ENCODE data around the gene RPGRIP1. TPM values are rescaled to one million over a fixed set of nuclear protein-coding genes. Genes with fewer than 3 reads are reported as not detected.
"Not testable (repeated sequence)": the region's sequence is repeated elsewhere in the genome, so short reads cannot be mapped to it uniquely, and the experiment has no call there.

Gene RPGRIP1
- total RNA-seq, 4 donors from 2014 or later, result 0.22 to 0.90 (median 0.78) TPM; not detected in 1

DNA sequence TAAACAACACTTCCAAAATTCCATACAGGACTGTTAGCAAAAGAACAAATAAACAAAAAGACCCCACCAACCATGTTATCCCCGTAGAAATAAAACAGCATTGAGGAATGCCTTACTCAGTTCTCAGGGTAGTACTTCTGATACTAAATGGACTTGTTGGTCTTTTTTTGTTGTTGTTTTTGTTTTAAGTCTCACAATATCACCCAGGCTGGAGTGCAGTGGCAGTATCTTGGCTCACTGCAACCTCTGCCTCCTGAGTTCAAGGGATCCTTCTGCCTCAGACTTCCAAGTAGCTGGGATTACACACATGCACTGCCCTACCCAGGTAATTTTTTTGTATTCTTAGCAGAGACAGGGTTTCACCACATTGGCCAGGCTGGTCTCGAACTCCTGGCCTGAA, 27.7 kb upstream of the RPGRIP1 start:
- Histone ChIP-seq H3K36me3 (peaks cover 0 to 74% (median 0%) of the 10 kb centered on the region in 3 donors), H3K27me3 (no peaks in the 10 kb centered on the region), H3K4me1 (peaks cover 0 to 46% (median 17%) of the 10 kb centered on the region in 4 donors), H3K27ac (no peak overlapping the region), H3K4me3 (no peak overlapping the region), H3K9me3 (no peaks in the 10 kb centered on the region)
- DNase-seq (ENCODE audit: low spot score in 2 of 2), result no peak
- WGBS, 2 donors, result 84 to 89% methylated on average over 2 of the region's 2 CpGs
- no peak for TF ChIP-seq POLR2A (IDR thresholded peaks at IDR 0.05)
- no peak for TF ChIP-seq EP300 (IDR thresholded peaks at IDR 0.05)
- TF ChIP-seq, protein P1, sequence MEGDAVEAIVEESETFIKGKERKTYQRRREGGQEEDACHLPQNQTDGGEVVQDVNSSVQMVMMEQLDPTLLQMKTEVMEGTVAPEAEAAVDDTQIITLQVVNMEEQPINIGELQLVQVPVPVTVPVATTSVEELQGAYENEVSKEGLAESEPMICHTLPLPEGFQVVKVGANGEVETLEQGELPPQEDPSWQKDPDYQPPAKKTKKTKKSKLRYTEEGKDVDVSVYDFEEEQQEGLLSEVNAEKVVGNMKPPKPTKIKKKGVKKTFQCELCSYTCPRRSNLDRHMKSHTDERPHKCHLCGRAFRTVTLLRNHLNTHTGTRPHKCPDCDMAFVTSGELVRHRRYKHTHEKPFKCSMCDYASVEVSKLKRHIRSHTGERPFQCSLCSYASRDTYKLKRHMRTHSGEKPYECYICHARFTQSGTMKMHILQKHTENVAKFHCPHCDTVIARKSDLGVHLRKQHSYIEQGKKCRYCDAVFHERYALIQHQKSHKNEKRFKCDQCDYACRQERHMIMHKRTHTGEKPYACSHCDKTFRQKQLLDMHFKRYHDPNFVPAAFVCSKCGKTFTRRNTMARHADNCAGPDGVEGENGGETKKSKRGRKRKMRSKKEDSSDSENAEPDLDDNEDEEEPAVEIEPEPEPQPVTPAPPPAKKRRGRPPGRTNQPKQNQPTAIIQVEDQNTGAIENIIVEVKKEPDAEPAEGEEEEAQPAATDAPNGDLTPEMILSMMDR (IDR thresholded peaks at IDR 0.05), result no peak

DNA sequence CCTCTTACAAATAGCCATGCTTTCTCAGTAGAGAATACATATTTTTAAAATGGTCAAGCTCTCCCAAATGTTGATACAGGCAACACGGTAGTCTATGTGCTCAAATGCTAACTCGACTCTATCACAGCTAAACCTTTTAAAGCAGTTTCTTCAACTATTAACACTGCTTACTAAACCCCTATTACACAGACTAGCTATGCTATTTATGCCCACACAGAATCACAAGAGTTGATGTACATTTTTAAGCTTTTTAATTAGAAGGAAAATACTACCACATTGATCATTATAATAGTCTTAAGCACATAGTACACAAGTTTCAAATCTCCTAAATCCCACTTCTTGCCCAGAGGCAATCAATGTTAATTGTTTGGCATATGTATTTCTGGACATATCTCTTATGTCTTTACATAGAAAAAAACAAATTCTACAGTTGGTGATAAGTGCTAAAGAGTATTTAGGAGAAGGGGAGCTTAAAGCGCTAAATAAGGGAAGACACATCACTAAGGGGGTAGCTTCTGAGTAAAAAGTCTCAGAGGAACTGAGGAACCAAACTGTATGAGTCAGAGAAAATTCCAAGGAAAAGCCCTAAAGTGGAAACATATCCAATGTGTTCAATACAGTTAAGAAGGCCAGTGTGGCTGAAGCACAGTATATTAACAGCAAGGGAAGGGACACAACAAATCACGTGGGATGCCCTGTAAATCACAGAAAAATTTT, 24.3 kb upstream of the RPGRIP1 start:
- Histone ChIP-seq H3K4me3 (no peak overlapping the region), H3K4me1 (peaks cover 0 to 74% (median 35%) of the 10 kb centered on the region in 4 donors), H3K9me3 (no peaks in the 10 kb centered on the region), H3K27me3 (no peaks in the 10 kb centered on the region), H3K36me3 (peaks cover 0 to 66% (median 0%) of the 10 kb centered on the region in 3 donors), H3K27ac (peak overlapping the region in 1 of 4 donors; percentile 13)
- 55 to 60% methylated on average over 4 of the region's 4 CpGs for WGBS, 2 donors
- no peak for DNase-seq (ENCODE audit: low spot score in 2 of 2)
- no peak for TF ChIP-seq EP300 (IDR thresholded peaks at IDR 0.05)
- TF ChIP-seq, protein P1 (IDR thresholded peaks at IDR 0.05), result no peak
- no peak for TF ChIP-seq POLR2A (IDR thresholded peaks at IDR 0.05)

DNA sequence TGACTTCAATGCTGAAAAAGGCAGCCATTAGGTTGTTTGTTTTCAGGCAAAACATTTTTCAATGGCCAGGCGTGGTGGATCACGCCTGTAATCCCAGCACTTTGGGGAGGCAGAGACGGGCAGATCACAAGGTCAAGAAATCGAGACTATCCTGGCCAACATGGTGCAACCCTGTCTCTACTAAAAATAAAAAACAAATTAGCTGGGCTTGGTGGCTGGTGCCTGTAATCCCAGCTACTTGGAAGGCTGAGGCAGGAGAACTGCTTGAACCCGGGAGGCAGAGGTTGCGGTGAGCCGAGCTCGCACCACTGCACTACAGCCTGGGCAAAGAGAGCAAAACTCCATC, 23.8 kb upstream of the RPGRIP1 start:
- not testable (repeated sequence) for H3K27ac ChIP-seq; H3K9me3 ChIP-seq; H3K4me3 ChIP-seq; DNase-seq (ENCODE audit: low spot score in 2 of 2); H3K27me3 ChIP-seq
- peaks cover 0 to 66% (median 0%) of the 10 kb centered on the region in 3 donors for H3K36me3 ChIP-seq
- 79 to 83% methylated on average over 8 of the region's 8 CpGs for WGBS, 2 donors
- peaks cover 0 to 80% (median 35%) of the 10 kb centered on the region in 4 donors for H3K4me1 ChIP-seq

DNA sequence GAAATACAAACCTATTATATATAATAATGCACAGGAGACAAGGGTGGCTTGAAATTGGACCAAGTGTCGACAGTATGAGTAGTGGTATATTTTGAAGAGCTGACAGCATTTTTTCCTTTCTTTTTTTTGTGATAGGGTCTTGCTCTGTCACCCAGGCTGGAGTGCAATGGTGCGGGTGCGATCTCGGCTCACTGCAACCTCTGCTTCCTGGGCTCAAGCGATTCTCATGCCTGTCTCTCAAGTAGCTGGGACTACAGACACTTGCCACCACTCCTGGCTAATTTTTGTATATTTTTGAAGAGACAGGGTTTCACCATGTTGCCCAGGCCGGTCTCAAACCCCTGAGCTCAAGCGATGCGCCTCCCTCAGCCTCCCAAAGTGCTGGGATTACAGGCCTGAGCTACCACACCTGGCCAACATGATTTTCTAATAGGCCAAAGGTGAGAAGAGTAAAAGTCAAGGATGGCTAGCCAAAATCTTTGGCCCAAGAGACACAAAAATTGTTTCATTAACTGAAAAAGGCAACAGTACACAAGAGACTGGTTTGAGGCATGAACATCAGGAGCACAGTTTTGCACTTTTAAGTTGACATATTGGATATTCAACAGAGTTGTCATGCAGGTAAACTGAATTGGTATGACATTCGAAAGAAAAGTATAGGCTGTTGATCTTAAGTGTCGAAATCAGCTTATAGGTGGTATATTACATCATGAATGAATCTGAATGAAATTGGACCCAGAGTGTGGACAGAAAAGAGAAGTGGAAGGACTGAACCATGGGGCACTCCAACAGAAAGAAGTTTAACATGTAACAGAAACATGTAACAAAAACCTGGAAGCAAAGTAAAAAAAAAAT, 23.1 kb upstream of the RPGRIP1 start:
- no peak for DNase-seq (ENCODE audit: low spot score in 2 of 2)
- Histone ChIP-seq H3K27ac (no peak overlapping the region), H3K4me3 (no peak overlapping the region), H3K4me1 (peaks cover 0 to 80% (median 40%) of the 10 kb centered on the region in 4 donors), H3K27me3 (no peaks in the 10 kb centered on the region), H3K36me3 (peaks cover 0 to 66% (median 0%) of the 10 kb centered on the region in 3 donors), H3K9me3 (no peaks in the 10 kb centered on the region)
- TF ChIP-seq EP300 (IDR thresholded peaks at IDR 0.05) (no peak), POLR2A (IDR thresholded peaks at IDR 0.05) (no peak)
- TF ChIP-seq, protein P1 (IDR thresholded peaks at IDR 0.05), result no peak
- WGBS, 2 donors, result 91 to 92% methylated on average over 10 of the region's 10 CpGs

DNA sequence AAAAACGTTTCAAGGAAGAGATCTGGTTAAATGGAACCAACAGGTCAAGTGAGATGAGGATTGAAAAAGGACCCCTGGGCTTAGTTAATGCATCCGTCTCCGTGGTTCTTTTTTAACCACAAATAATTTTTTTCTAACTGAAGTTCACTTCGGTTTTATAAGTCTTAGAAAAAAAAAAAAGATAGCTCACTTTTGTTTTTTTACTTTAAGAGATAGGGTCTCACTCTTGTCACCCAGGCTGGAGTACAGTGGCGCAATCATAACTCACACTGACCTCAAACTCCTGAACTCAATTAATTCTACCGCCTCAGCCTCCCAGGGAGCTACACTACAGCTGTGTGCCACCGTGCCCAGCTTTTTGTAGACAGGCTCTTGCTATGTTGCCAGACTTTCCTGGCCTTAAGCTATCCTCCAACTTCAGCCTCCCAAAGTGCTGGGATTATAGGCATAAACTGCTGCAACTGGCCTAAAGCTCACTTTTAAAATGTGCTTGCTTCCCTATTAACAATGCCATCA, 22.4 kb upstream of the RPGRIP1 start:
- Histone ChIP-seq H3K36me3 (peaks cover 0 to 69% (median 0%) of the 10 kb centered on the region in 3 donors), H3K27me3 (no peaks in the 10 kb centered on the region), H3K4me3 (no peak overlapping the region), H3K4me1 (peaks cover 0 to 80% (median 46%) of the 10 kb centered on the region in 4 donors), H3K9me3 (no peaks in the 10 kb centered on the region), H3K27ac (peak overlapping the region in 1 of 4 donors; percentile 7)
- TF ChIP-seq POLR2A (IDR thresholded peaks at IDR 0.05), result no peak
- 36 to 45% methylated on average over 7 of the region's 7 CpGs for WGBS, 2 donors
- no peak for DNase-seq (ENCODE audit: low spot score in 2 of 2)
